Natural killer cell (primary cell): ENCODE data around the gene DAZAP1. TPM values are rescaled to one million over a fixed set of nuclear protein-coding genes. Genes with fewer than 3 reads are reported as not detected.

ENCODE experiments used
- ATAC-seq, 3 donors: fragments of 150-1000 bp in 2 of 3; fragments of 200-7000 bp in 1 of 3; cut with Tn5 transposase; 1 replicate in 1 of 3; 2 replicates in 2 of 3; pipeline ENCODE4 v1.10.0; 2021; ENCODE audit warnings: mild to moderate bottlenecking in 2 of 3, moderate library complexity in 2 of 3
- DNase-seq, 2 donors: peaks; one replicate each; pipeline versions ENCODE4 v3.0.0 to v3.0.0-alpha.2; 2013 to 2021; ENCODE audit warnings: mixed read lengths in 1 of 2
- H3K27ac ChIP-seq: one replicate; pipeline ENCODE4 v1.5.1; 2013; ENCODE audit warnings: mild to moderate bottlenecking, low read length
- H3K27me3 ChIP-seq: one replicate; pipeline ENCODE4 v1.6.1; 2013; ENCODE audit warnings: low read length; ENCODE audit not compliant: control insufficient read depth, insufficient read depth
- H3K36me3 ChIP-seq: one replicate; pipeline ENCODE4 v1.6.1; 2013; ENCODE audit warnings: low read length; ENCODE audit not compliant: control insufficient read depth, insufficient read depth
- H3K4me1 ChIP-seq: one replicate; pipeline ENCODE4 v1.6.1; 2013; ENCODE audit warnings: low read length; ENCODE audit not compliant: control insufficient read depth, insufficient read depth
- H3K4me3 ChIP-seq: one replicate; pipeline ENCODE4 v1.5.1; 2013; ENCODE audit warnings: low read length
- H3K9me3 ChIP-seq: one replicate; pipeline ENCODE4 v1.6.1; 2013; ENCODE audit warnings: low read length; ENCODE audit not compliant: control insufficient read depth, insufficient read depth
- H3K27ac Mint-ChIP-seq, 2 donors: one replicate each; pipeline ENCODE4 v1.8.0; 2022; ENCODE audit warnings: mild to moderate bottlenecking in 2 of 2, mixed read lengths in 2 of 2, moderate library complexity in 1 of 2
- H3K27me3 Mint-ChIP-seq, 2 donors: one replicate each; pipeline ENCODE4 v1.8.0; 2022; ENCODE audit warnings: low read depth in 2 of 2, mixed read lengths in 2 of 2
- H3K36me3 Mint-ChIP-seq: one replicate; pipeline ENCODE4 v1.8.0; 2022; ENCODE audit warnings: mixed read lengths
- H3K4me1 Mint-ChIP-seq, 2 donors: one replicate each; pipeline ENCODE4 v1.8.0; 2022; ENCODE audit warnings: mixed read lengths in 2 of 2
- H3K4me3 Mint-ChIP-seq: one replicate; pipeline ENCODE4 v1.8.0; 2022; ENCODE audit warnings: mild to moderate bottlenecking, moderate library complexity, mixed read lengths
- H3K9me3 Mint-ChIP-seq, 2 donors: one replicate each; pipeline ENCODE4 v1.8.0; 2022; ENCODE audit warnings: mixed read lengths in 2 of 2
- WGBS: methylation state at CpG from one replicate; pipeline ENCODE4 v1.1.7; 2013; ENCODE audit warnings: missing lambda C conversion rate; ENCODE audit not compliant: insufficient coverage; 5-methylcytosine and 5-hydroxymethylcytosine counted together
- intact Hi-C: fragments of 100-400 bp; cut with micrococcal nuclease; formaldehyde crosslinking; loops from one replicate; pipeline ENCODE4 v1.14.2; 2022
- total RNA-seq, 4 donors: library from RNA; stranded (reverse); fragments of 120-200 nt in 1 of 4; gene quantifications; one replicate each; pipeline versions ENCODE4 v1.2.3 to v1.2.4, GENCODE V29; 2013 to 2022
- TF ChIP-seq, protein P1 (sequence below): fragments of 200-600 bp; IDR thresholded peaks from one replicate; pipeline ENCODE4 v1.8.0; 2022; ENCODE audit warnings: antibody characterized with exemption

DAZAP1 gene
- total RNA-seq, 3 donors from 2014 or later (not counting 1 experiment from before 2014, with no cell fraction given) = 166 to 207 (median 170) TPM

DNA sequence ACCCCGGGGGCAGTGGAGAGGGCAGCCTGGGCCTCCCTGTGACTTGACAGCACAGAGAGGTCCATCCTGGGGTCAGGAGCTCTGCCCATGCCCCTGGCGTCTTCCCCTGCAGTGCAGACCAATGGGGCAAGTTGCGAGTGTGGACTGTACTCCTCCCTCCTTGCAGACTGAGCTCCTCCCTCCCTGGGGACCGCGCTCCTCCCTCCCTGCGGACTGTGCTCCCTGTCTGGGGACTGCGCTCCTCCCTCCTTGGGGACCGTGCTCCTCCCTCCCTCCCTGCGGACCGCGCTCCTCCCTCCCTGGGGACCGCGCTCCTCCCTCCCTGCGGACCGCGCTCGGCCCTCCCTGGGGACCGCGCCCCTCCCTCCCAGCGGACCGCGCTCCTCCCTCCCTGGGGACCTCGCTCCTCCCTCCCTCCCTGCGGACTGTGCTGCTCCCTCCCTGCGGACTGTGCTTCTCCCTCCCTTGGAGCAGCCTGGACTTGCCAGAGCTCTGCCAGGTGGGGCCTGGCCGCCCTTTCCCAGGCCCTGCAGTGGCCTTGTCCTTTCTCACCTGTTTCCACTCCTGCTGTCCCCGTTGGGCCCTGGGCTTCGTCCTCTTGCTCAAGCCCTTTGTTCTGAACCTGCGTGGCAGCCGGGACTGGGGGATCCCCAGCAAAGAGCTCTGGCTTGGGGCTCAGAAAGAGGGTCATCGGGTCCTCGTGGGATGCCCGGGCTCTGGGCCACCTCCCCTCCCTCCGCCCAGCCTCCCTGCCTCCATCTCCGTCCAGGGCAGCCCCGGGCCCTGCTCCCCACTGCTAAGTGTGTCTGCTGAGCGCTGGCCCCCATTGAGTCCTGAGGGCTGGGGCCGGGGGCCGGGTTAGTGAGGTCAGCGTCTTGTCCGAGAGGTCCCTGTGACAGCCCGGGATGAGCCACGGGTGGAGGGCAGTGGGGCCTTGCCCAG is 12.9 kb upstream of the DAZAP1 start:
- Mint-ChIP-seq H3K36me3 (no peaks in the 10 kb centered on the region), H3K27ac (no peak overlapping the region), H3K27me3 (no peaks in the 10 kb centered on the region), H3K4me1 (no peaks in the 10 kb centered on the region), H3K4me3 (no peak overlapping the region), H3K9me3 (no peaks in the 10 kb centered on the region)
- ATAC-seq (no peak), DNase-seq (no peak)
- 95% methylated on average over 43 of the region's 43 CpGs for WGBS
- Histone ChIP-seq H3K27me3 (no peaks in the 10 kb centered on the region), H3K36me3 (peaks cover 30% of the 10 kb centered on the region), H3K9me3 (no peaks in the 10 kb centered on the region), H3K27ac (no peak overlapping the region), H3K4me1 (peaks cover 6% of the 10 kb centered on the region), H3K4me3 (no peak overlapping the region)
- TF ChIP-seq, protein P1, sequence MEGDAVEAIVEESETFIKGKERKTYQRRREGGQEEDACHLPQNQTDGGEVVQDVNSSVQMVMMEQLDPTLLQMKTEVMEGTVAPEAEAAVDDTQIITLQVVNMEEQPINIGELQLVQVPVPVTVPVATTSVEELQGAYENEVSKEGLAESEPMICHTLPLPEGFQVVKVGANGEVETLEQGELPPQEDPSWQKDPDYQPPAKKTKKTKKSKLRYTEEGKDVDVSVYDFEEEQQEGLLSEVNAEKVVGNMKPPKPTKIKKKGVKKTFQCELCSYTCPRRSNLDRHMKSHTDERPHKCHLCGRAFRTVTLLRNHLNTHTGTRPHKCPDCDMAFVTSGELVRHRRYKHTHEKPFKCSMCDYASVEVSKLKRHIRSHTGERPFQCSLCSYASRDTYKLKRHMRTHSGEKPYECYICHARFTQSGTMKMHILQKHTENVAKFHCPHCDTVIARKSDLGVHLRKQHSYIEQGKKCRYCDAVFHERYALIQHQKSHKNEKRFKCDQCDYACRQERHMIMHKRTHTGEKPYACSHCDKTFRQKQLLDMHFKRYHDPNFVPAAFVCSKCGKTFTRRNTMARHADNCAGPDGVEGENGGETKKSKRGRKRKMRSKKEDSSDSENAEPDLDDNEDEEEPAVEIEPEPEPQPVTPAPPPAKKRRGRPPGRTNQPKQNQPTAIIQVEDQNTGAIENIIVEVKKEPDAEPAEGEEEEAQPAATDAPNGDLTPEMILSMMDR = no peak
- intact Hi-C loops = no loop called here

DNA sequence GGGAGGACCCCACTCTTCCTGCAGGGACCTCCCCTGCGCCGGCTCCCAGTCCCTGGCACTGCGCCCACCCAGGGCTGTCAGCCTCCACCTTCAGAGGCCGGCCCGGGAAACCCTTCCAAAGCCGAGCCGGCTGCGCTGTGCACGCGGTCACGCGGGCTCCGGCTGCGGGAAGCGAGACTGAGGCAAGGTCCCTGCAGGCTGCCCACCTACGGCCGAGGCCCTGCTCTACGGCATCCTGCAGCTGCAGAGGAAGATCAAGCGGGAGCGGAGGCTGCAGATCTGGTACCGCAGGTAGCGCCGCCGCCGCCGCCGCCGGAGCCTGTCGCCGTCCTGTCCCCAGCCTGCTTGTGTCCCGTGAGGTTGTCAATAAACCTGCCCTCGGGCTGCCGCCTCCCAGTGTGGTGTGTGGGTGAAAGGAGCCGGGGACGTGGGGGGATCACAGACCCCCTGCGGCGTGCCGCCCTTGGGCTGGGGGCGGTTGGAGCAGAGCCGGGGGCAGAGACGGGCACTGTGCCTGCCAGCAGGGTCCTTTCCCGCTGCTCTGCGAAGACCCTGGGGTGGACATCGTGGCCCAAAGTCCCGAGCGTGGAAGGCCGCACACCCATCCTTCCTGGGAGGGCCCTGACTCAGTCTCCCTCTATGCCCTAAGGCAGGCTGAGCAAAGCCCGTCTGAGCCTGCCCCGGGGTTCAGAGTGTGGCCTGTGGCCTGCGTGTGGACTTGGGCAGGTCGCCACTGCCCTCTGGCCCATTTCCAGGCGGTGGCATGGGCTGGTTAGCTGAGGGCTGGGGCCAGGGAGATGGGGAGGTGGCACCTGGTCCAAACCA is 12.0 kb upstream of the DAZAP1 start:
- DNase-seq (no peak), ATAC-seq (no peak)
- Mint-ChIP-seq H3K4me3 (no peak overlapping the region), H3K27me3 (no peaks in the 10 kb centered on the region), H3K9me3 (no peaks in the 10 kb centered on the region), H3K36me3 (no peaks in the 10 kb centered on the region), H3K27ac (no peak overlapping the region), H3K4me1 (no peaks in the 10 kb centered on the region)
- WGBS = 93% methylated on average over 52 of the region's 52 CpGs
- Histone ChIP-seq H3K27me3 (no peaks in the 10 kb centered on the region), H3K4me3 (no peak overlapping the region), H3K27ac (no peak overlapping the region), H3K36me3 (peaks cover 25% of the 10 kb centered on the region), H3K9me3 (no peaks in the 10 kb centered on the region), H3K4me1 (peaks cover 6% of the 10 kb centered on the region)
- intact Hi-C loops = no loop called here
- TF ChIP-seq, protein P1 = no peak

DNA sequence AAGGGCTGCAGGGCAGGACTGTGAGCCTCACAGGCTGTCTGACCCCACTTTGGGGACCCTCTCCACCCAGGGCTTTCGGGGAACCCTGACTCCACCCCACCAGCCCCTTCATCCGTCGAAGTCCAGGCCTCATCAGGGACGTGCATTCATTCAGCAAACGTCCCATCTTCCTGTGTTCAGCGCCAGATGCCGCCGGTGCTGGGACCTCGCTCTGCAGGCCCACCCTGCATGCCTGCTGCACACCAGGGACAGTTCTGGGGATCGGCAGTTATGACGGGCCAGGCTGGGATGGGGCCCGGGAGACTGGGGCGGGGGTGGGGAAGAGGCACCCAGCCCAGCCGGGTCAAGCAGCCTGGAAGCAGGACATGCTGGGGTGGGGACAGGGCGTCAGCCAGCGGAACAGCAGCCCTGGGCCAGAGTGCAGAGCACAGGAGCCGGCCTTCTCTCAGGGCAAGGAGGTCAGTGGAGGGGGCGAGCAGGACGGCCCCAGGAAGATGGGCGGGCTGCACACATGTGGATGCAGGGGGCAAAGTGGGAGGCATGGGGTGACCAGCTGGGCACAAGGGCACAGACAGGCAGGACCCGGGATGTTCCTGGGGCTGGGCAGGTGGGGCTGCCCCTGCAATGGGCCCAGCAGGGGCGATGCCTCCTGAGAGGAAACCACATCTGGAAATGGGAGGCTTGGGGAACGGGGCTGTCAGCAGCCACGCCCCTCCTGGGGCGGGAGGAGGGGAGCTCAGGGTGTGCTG is 11.2 kb upstream of the DAZAP1 start:
- Mint-ChIP-seq H3K4me1 (no peaks in the 10 kb centered on the region), H3K9me3 (no peaks in the 10 kb centered on the region), H3K36me3 (no peaks in the 10 kb centered on the region), H3K27ac (no peak overlapping the region), H3K27me3 (no peaks in the 10 kb centered on the region), H3K4me3 (no peak overlapping the region)
- ATAC-seq (no peak), DNase-seq (no peak)
- Histone ChIP-seq H3K36me3 (peaks cover 18% of the 10 kb centered on the region), H3K27me3 (no peaks in the 10 kb centered on the region), H3K4me3 (no peak overlapping the region), H3K9me3 (no peaks in the 10 kb centered on the region), H3K27ac (no peak overlapping the region), H3K4me1 (peaks cover 13% of the 10 kb centered on the region)
- intact Hi-C loops = no loop called here
- 60% methylated on average over 25 of the region's 25 CpGs for WGBS
- TF ChIP-seq, protein P1 = no peak
